Measurements from ENCODE around the gene TRIM7.

GRCh38 chr5:181182651-181183050 lies 22.3 kb downstream of the TRIM7 start:
- TF ChIP-seq YY1 (IDR thresholded peaks at IDR 0.05; ENCODE audit: low read depth), result no peak
- no peak for TF ChIP-seq TAF1 (IDR thresholded peaks at IDR 0.05; ENCODE audit: low read depth)
- TF ChIP-seq, protein P1, sequence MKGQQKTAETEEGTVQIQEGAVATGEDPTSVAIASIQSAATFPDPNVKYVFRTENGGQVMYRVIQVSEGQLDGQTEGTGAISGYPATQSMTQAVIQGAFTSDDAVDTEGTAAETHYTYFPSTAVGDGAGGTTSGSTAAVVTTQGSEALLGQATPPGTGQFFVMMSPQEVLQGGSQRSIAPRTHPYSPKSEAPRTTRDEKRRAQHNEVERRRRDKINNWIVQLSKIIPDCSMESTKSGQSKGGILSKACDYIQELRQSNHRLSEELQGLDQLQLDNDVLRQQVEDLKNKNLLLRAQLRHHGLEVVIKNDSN (IDR thresholded peaks at IDR 0.05), result no peak
- TF ChIP-seq, protein P2, sequence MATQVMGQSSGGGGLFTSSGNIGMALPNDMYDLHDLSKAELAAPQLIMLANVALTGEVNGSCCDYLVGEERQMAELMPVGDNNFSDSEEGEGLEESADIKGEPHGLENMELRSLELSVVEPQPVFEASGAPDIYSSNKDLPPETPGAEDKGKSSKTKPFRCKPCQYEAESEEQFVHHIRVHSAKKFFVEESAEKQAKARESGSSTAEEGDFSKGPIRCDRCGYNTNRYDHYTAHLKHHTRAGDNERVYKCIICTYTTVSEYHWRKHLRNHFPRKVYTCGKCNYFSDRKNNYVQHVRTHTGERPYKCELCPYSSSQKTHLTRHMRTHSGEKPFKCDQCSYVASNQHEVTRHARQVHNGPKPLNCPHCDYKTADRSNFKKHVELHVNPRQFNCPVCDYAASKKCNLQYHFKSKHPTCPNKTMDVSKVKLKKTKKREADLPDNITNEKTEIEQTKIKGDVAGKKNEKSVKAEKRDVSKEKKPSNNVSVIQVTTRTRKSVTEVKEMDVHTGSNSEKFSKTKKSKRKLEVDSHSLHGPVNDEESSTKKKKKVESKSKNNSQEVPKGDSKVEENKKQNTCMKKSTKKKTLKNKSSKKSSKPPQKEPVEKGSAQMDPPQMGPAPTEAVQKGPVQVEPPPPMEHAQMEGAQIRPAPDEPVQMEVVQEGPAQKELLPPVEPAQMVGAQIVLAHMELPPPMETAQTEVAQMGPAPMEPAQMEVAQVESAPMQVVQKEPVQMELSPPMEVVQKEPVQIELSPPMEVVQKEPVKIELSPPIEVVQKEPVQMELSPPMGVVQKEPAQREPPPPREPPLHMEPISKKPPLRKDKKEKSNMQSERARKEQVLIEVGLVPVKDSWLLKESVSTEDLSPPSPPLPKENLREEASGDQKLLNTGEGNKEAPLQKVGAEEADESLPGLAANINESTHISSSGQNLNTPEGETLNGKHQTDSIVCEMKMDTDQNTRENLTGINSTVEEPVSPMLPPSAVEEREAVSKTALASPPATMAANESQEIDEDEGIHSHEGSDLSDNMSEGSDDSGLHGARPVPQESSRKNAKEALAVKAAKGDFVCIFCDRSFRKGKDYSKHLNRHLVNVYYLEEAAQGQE (IDR thresholded peaks at IDR 0.05; ENCODE audit: low read depth), result no peak
- TF ChIP-seq MAX (IDR thresholded peaks at IDR 0.05), result no peak
- TF ChIP-seq CEBPB (IDR thresholded peaks at IDR 0.05), result no peak
- no peak for TF ChIP-seq EP300 (IDR thresholded peaks at IDR 0.05; ENCODE audit: borderline replicate concordance)
- no peak for TF ChIP-seq RAD21 (IDR thresholded peaks at IDR 0.05; ENCODE audit: low read depth)
- no peak for TF ChIP-seq ZBTB7A (IDR thresholded peaks at IDR 0.05; ENCODE audit: low read depth)
- TF ChIP-seq FOXM1 (IDR thresholded peaks at IDR 0.05; ENCODE audit: borderline replicate concordance, low read depth), result no peak
